Left cardiac atrium (tissue), 4 donors: ENCODE data around the gene FAU. TPM values are rescaled to one million over a fixed set of nuclear protein-coding genes. Genes with fewer than 3 reads are reported as not detected.
A peak's percentile ranks its signal among the peaks of the same experiment; 100 is the strongest.

Source experiments
- ATAC-seq, 2 donors: fragments of 200-7000 bp; cut with Tn5 transposase; one replicate each; pipeline ENCODE4 v1.9.1; 2020; ENCODE audit warnings: mild to moderate bottlenecking in 2 of 2, moderate library complexity in 2 of 2
- DNase-seq: peaks from one replicate; pipeline ENCODE4 v3.0.0-alpha.2; 2020
- intact Hi-C, 2 donors: fragments of 100-400 bp; cut with DNase I; formaldehyde crosslinking; loops; one replicate each; pipeline versions ENCODE4 v1.14.1 to v1.15.1; 2022 to 2023
- total RNA-seq, 2 donors: library from RNA; stranded (reverse); fragmentation: NEBNext Ultra II Directional; extraction: Animal tissue kit (Norgen Biotek cat#: 25700); gene quantifications; one replicate each; pipeline ENCODE4 v1.2.1, GENCODE V29; 2021
- donor health status: DM: no; HTN: yes; CAD: no.
- donor health status: DM: no; HTN: yes; CAD: no; lungs with severe emphysema.
- donor health status: DM: yes; HTN: yes; CAD: no.
- donor health status: Dilated cardiomyopathy.

The FAU gene
- total RNA-seq, 2 donors from 2014 or later, result 651 to 723 TPM

DNA sequence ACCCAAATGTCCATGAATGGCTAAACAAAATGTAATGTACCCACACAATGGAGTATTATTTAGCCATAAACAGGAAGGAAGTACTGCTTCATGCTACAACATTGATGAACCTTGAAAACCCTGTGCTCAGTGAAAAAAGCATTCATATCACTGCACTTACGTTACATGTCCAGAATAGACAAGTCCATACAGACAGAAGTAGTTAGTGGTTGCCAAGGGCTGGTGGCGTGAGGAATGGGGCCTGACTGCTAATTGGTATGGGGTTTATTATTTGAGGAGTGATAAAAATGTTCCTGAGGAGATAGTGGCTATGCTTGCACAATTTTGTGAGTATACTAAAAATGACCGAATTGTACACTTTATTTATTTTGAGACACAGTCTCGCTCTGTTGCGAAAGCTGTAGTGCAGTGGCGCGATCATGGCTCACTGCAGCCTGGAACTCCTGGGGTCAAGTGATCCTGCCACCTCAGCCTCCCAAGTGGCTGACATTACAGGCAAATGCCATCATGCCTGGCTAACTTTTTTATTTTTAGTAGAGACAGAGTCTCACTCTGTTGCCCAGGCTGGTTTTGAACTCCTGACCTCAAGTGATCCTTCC lies 20.1 kb upstream of the FAU start:
- no peak for ATAC-seq
- intact Hi-C loops, result loop anchor here in 1 of 2 donors (5.0 kb wide), 1 partner anchor 35 kb away; no protein-coding TSS in a partner anchor

GRCh38 chr11:65136515-65137096 lies 14.7 kb upstream of the FAU start:
- DNase-seq (no peak), ATAC-seq (no peak)
- intact Hi-C loops, result no loop called here

More for the DNA sequence above, 20.1 kb upstream of the FAU start:
- no peak for DNase-seq

- no peak for ATAC-seq
- intact Hi-C loops, result no loop called here
- DNase-seq, result no peak
Observed at GRCh38 chr11:65135633-65136145, 13.8 kb upstream of the FAU start.

- intact Hi-C loops, result no loop called here
- ATAC-seq, result peak; percentile 84 to 91
- DNase-seq, result peak; percentile 90
Observed at GRCh38 chr11:65134952-65135632, 13.2 kb upstream of the FAU start.

DNA sequence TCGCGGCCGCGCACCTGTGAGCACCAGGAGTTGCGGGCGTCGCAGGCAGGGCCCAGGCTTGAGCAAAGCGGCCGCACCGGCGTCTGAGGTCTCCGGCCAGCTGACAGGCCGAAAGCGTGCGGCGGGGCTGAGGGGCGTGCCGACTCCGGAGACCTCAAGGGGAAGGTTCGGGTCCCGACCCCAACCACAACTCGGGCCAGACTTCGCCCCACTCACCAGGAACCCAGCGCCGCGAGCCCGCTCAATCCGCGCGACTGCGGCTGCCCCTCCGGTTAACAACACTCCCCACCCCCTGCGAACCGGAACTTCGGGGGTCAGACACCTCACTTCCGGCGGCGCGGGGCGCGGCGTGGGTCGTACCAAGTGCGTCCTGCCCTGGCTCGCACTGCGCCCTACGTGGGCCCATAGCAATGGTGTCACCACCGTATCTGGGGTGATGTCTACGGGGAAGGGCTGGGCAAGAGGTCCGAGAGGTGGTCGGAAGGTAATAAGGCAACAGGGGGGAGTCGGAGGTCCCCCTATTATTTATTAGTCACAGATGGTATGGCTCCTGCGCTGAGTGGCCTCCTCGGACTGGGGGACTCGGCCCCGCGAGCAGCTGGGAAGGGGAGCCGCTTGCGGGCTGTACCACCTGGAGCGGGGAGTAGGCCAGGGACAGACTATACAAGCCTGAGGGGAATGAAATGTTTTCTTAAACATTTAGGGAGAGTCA lies 12.5 kb upstream of the FAU start, which contains the start of gene SYVN1:
Gene SYVN1, minus strand, starts transcription at position 280 of the 712 bp plus-strand sequence. CDS start 918 bp downstream, outside the sequence.
- ATAC-seq (peak; percentile 92 to 95), DNase-seq (peak; percentile 93)
- intact Hi-C loops, result no loop called here

DNA sequence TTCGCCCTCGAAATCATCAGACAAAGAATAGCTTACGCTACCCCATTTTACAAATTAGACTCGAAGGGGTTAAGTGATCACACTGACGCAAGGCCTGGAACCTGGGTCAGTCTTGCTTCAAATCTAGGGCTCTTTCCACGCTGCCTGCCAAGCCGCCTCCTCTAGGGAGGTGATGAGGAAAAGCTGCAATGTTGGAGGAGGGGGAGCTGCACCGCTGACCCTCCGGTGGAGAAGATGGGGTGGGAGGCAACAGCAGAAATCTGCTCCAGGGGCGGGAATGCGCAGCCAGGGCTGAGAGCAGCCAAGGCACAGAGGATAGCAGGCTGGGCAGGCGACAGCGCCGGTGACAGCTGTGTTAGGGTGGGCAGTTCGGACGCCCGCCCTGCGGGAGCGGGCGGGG lies 11.8 kb upstream of the FAU start:
- ATAC-seq (peak; percentile 2 to 40), DNase-seq (no peak)
- intact Hi-C loops, result no loop called here

DNA sequence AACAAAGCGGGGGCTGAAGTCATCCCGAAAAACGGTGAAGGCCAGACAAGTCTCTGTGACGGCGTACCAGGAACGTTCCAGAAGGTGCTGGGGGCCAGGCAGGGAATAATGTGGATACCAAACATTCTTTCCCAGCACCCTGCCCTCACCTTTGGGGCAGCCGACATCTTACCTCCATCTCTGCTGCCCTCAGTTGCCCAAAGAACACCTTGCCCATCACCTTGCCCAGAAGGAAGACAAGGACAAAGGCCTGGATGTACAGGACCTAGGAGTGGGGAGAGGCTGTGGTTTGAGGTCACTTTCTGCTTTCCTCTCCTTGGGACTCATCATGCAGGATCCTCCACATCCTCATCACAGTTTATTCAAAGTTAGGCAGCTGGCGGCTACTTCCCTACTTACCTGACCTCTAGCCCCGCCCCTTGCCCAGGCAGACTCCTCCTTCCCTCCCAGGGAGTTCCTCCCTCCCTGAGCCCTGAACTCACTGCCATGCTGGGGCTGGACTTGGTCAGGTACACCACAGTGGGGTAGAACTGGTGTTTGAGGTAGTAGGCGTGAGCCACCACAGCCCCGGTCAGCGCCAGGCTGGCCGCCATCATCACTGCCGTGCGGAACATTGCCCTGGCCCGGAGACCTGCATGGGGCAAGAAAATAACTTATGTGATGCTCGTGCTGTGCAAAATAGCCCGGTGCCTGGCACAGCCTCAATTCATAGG lies 11.2 kb upstream of the FAU start:
- ATAC-seq (peak in 1 of 2 donors; percentile 7), DNase-seq (peak; percentile 46)
- intact Hi-C loops, result no loop called here

GRCh38 chr11:65132238-65132987 lies 10.5 kb upstream of the FAU start:
- intact Hi-C loops, result no loop called here
- no peak for ATAC-seq
- DNase-seq, result no peak

DNA sequence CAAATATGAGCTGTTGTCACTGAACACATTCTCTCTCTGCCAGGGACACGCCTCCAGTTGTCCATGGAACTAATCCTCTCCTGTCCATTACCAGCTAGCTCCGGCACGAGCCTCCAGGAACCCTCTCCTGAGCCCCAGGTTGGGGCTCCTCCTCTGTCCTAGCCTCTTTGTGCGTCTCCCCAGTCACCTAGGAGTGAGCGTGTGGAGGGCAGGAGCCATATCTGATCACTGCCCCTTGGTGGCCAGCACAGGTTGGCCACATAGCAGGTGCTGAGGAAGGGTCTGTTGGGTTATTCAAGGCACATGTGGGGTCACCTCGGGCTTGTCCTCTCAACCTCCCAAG lies 9.9 kb upstream of the FAU start:
- ATAC-seq, result no peak
- no peak for DNase-seq
- intact Hi-C loops, result no loop called here

DNA sequence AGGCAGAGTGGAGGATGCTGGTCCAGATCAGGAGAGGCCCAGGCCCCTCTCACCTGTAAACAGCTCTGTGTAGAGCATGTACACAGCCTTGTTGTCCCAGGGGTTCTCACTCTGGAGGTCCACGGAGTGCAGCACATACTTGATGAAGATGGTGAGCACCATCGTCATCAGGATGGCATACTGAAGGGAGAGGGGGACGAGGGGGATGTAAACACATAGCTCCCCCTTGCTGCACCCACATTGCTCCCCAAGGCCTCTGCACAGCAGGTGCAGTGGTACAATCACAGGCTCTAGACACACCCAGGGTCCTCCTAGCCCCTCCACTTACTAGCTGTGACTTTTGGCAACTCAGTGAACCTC lies 9.5 kb upstream of the FAU start:
- intact Hi-C loops, result no loop called here
- ATAC-seq, result no peak
- DNase-seq, result no peak

DNA sequence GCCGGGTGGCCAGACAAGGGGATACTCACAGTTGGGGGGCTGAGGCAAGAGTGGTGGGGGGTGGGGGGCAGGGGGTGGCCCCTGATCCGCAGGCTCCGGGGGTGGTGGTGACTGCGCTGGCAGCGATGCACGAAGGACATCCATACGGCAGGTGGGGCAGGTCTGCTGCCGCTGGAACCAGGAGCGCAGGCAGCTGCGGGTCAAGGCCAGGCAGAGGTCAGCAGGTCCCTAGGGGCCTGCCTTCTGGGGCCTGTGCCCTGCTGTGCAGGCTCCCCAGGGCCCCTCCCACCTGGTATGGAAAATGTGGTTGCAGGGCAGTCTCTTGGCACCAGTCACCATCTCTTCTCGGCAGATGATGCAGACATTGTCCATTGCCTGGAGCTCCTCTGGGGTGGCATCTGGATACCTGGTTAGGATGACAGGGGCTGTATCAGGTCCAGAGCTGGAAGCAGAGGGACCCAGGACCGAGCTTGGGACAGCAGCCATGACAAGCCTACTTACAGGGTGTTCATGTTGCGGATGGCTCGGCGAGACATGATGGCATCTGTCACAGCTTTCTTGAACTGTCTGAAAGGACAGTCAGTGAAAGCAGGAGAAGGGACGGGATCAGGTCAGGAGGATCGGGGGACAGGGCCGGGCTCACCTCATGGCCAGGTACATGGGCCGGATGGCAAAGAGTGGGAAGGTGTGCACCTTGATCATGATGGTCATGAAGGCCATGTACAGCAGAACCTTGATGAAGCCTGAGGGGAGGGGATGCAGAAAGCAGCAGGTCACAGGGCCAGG lies 8.9 kb upstream of the FAU start:
- ATAC-seq (no peak), DNase-seq (no peak)
- intact Hi-C loops, result no loop called here

DNA sequence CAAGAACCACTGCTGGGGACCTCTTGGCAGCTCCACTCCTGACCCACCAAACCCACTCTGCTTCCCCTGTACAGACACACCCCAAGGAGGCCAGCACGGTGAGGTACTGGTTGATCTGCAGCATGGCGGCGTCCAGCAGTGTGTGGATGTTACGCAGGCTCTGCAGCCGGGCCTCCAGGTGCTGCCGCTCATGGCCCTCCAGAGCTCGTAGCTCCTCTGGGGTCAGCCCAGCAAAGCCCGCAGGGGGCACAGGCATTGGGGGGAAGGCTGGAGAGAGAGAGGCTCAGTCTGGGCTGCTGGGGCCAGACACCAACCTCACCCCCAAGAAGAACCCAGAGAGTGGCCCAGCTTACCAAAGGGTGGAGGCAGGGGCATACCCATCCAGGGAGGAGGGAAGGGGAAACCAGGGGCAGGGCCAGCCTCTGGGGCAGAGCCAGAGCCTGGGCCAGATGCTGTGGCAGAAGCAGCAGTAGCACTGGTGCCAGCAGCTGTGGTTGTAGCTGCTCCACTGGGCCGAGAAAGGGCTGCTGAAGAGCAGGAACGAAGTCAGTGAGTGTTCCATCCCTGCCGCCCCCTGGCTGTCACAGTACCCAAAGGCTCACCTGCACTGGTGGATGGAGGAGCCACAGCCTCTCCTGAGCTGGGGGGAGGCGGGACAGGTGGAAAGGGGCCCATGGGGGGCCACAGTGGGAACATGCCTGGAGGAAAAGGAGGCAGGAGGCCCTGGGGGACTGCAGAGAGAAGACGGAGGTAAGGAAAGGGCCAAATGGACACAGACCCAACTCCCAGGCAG lies 7.9 kb upstream of the FAU start:
- intact Hi-C loops, result no loop called here
- ATAC-seq (no peak), DNase-seq (no peak)

- DNase-seq (no peak), ATAC-seq (no peak)
- intact Hi-C loops, result no loop called here
Observed at GRCh38 chr11:65128182-65129145, 6.5 kb upstream of the FAU start.

DNA sequence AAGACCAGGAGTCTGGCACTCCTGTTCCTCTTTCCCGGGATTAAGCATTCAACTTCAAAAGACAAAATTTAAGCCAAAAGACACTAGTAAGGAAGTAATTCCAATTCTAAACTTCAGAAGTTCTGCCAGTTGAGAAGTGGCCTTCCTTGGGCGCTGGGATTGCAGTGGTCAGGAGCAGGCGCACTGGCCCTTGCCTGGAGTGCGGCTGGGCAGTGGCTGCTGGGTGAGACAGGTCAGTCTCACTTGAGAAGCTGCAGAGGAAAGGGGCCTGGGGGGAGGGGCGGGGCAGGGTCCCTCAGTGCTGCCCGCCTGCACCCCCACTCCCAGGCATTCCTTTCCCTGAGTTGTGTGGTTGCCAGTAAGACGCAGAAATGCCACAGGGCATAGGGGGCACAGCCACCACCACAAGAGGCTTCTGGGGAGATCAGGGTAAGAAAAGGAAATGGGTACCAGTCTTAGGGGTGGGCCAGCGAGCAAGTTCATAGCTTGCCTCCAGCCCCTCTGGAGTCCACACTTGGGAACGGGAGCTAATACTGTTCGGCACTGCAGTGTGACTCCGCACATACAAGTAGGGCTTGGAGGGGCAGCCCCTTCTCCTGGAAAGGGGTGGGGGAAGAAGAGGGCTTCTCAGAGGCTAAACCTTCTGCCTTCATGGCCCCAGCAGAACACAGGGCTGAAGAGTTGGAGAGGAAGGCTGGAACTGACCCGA lies 5.7 kb upstream of the FAU start:
- no peak for ATAC-seq
- intact Hi-C loops, result no loop called here
- no peak for DNase-seq

DNA sequence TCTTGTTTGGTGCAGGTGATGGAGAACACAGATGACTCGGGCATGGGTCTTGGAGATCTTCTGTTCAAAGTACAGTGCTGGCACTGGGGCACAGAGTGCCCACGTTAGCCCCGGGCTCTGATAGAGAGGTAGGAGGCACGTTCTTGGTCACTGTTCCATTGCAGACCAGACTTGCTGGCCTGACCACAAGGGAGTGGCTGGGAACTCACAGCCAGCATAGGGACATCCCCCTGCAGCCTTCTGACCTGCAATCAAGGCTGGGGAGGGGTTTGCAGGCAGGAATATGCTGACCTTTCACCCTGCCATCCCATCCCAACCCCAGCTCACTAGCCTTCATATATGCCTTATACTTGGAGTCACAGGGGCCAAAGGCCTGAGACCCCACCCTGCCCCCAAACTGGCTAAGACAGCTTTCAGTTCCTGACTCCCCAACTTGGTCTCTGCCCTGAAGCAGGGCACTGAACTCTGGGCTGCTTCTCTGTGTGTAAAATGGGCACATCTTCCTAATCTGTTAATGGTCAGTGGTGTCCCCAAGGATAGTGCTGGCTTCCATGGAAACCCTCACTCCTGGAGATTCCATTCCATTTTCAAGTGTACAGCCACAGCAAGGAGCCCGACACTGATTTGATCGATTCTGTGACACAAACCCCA lies 4.8 kb upstream of the FAU start:
- intact Hi-C loops, result no loop called here
- ATAC-seq, result no peak
- DNase-seq, result no peak
